B cell (primary cell): ENCODE measurements around the gene ZMYM2. TPM values are rescaled to one million over a fixed set of nuclear protein-coding genes. Genes with fewer than 3 reads are reported as not detected.
A peak's percentile ranks its signal among the peaks of the same experiment; 100 is the strongest.

Experiments
- ATAC-seq: fragments of 200-7000 bp; cut with Tn5 transposase; one replicate; pipeline ENCODE4 v1.10.0; 2021; ENCODE audit warnings: low read depth, mild to moderate bottlenecking, moderate number of reproducible peaks, moderate library complexity
- CTCF ChIA-PET: fragments of 350-600 bp; sonication (Branson Sonifier 250); formaldehyde crosslinking; loops from one replicate; lab custom pipeline; 2021; ENCODE audit warnings: antibody characterized with exemption, inconsistent platforms; lab: Charles Lee
- POLR2A ChIA-PET: fragments of 350-600 bp; sonication (Branson Sonifier 250); formaldehyde crosslinking; loops from one replicate; lab custom pipeline; 2021; ENCODE audit warnings: antibody characterized with exemption; lab: Charles Lee
- DNase-seq: peaks from one replicate; pipeline ENCODE4 v3.0.0; 2013
- H2AFZ ChIP-seq: 2 replicates; pipeline ENCODE4 v1.6.1; 2012; ENCODE audit warnings: mild to moderate bottlenecking, low read depth, low read length; ENCODE audit not compliant: insufficient read depth, poor library complexity, severe bottlenecking
- H3K27ac ChIP-seq, 2 donors: 1 replicate in 1 of 2; 2 replicates in 1 of 2; pipeline ENCODE4 v1.5.1; 2012 to 2013; ENCODE audit warnings: low read length in 2 of 2, mild to moderate bottlenecking in 2 of 2, moderate library complexity in 1 of 2
- H3K27me3 ChIP-seq, 4 experiments: fragments of 200-600 bp in 1 of 4; sonication (generic) in 1 of 4; replicated peaks in 1 of 4; 1 replicate in 2 of 4; 2 replicates in 2 of 4; pipeline versions ENCODE4 v1.6.1 to v1.7.0; 2013 to 2016; ENCODE audit warnings: low read length in 3 of 4, mild to moderate bottlenecking in 2 of 4, mixed read lengths in 1 of 4, moderate library complexity in 1 of 4; ENCODE audit not compliant: insufficient read depth in 4 of 4, control insufficient read depth in 3 of 4; ENCODE audit errors: control extremely low read depth in 1 of 4
- H3K36me3 ChIP-seq, 2 experiments: replicated peaks in 1 of 2; 1 replicate in 1 of 2; 2 replicates in 1 of 2; pipeline versions ENCODE4 v1.6.1 to v1.7.1; 2013; ENCODE audit warnings: low read length in 1 of 2; ENCODE audit not compliant: insufficient read depth in 2 of 2, control insufficient read depth in 1 of 2; ENCODE audit errors: control extremely low read depth in 1 of 2, extremely low read depth in 1 of 2
- H3K4me1 ChIP-seq, 2 donors: fragments of 200-600 bp in 1 of 2; sonication (generic) in 1 of 2; 1 replicate in 1 of 2; 2 replicates in 1 of 2; pipeline versions ENCODE4 v1.5.1 to v1.6.1; 2013 to 2017; ENCODE audit warnings: low read length in 2 of 2; ENCODE audit not compliant: control insufficient read depth in 2 of 2, insufficient read depth in 2 of 2
- H3K4me2 ChIP-seq: replicated peaks from 2 replicates; pipeline ENCODE3; 2012; ENCODE audit warnings: mild to moderate bottlenecking, low read depth, low read length; ENCODE audit not compliant: poor library complexity, severe bottlenecking
- H3K4me3 ChIP-seq, 5 experiments: fragments of 200-600 bp in 1 of 5; sonication (generic) in 1 of 5; 1 replicate in 3 of 5; 2 replicates in 2 of 5; pipeline versions ENCODE4 v1.5.1 to v1.7.0; 2011 to 2016; ENCODE audit warnings: low read length in 4 of 5, mild to moderate bottlenecking in 4 of 5, low read depth in 2 of 5, control low read depth in 1 of 5, moderate library complexity in 1 of 5; ENCODE audit not compliant: insufficient read depth in 1 of 5; ENCODE audit errors: control extremely low read depth in 1 of 5, extremely low read depth in 1 of 5
- H3K79me2 ChIP-seq: fragments of 200-600 bp; sonication (generic); one replicate; pipeline ENCODE4 v1.6.0; 2016; ENCODE audit warnings: low read length; ENCODE audit not compliant: control insufficient read depth, insufficient read depth
- H3K9ac ChIP-seq: fragments of 200-600 bp; sonication (generic); 2 replicates; pipeline ENCODE4 v1.6.1; 2017; ENCODE audit warnings: mild to moderate bottlenecking, low read length, moderate library complexity
- H3K9me3 ChIP-seq, 3 donors: one replicate each; pipeline versions ENCODE4 v1.6.1 to v1.7.1; 2013; ENCODE audit warnings: low read length in 2 of 3; ENCODE audit not compliant: control insufficient read depth in 2 of 3, insufficient read depth in 1 of 3; ENCODE audit errors: control extremely low read depth in 1 of 3
- H4K20me1 ChIP-seq: 2 replicates; pipeline ENCODE4 v1.6.0; 2012; ENCODE audit warnings: mild to moderate bottlenecking, low read length; ENCODE audit not compliant: insufficient read depth, control insufficient read depth, poor library complexity, severe bottlenecking
- H3K27ac Mint-ChIP-seq: one replicate; pipeline ENCODE4 v1.8.0; 2021; ENCODE audit warnings: mixed read lengths
- H3K27me3 Mint-ChIP-seq: one replicate; pipeline ENCODE4 v1.8.0; 2021; ENCODE audit warnings: mixed read lengths
- H3K4me1 Mint-ChIP-seq: one replicate; pipeline ENCODE4 v1.8.0; 2021; ENCODE audit warnings: mixed read lengths
- H3K4me3 Mint-ChIP-seq: one replicate; pipeline ENCODE4 v1.8.0; 2021; ENCODE audit warnings: mixed read lengths
- H3K9me3 Mint-ChIP-seq: one replicate; pipeline ENCODE4 v1.8.0; 2022; ENCODE audit warnings: mixed read lengths; ENCODE audit not compliant: insufficient read depth
- EZH2 ChIP-seq: IDR thresholded peaks from 2 replicates; pipeline ENCODE4 v1.6.1; 2012; ENCODE audit warnings: borderline replicate concordance, low read depth, mild to moderate bottlenecking, moderate library complexity, low read length; ENCODE audit not compliant: insufficient read depth, poor library complexity, severe bottlenecking
- WGBS: methylation state at CpG from one replicate; pipeline ENCODE4 v1.1.5; 2013; ENCODE audit warnings: missing lambda C conversion rate; ENCODE audit not compliant: insufficient coverage; 5-methylcytosine and 5-hydroxymethylcytosine counted together
- intact Hi-C: fragments of 100-400 bp; cut with micrococcal nuclease; formaldehyde crosslinking; loops from one replicate; pipeline ENCODE4 v1.10.0; 2022
- polyA plus RNA-seq: library from polyadenylated mRNA; depleted of rRNA; stranded (reverse); fragments of >200 nt; gene quantifications from 2 replicates; pipeline ENCODE4 v1.2.3, GENCODE V29; 2012
- total RNA-seq, 2 donors: library from RNA; stranded (reverse); fragments of 120-200 nt in 1 of 2; gene quantifications; 1 replicate in 1 of 2; 2 replicates in 1 of 2; pipeline versions ENCODE4 v1.2.3 to v1.2.4, GENCODE V29; 2013 to 2022
- TF ChIP-seq, protein P1 (sequence below): fragments of 200-600 bp; IDR thresholded peaks from one replicate; pipeline ENCODE4 v1.8.0; 2022; ENCODE audit warnings: antibody characterized with exemption, mild to moderate bottlenecking

ZMYM2 gene
- total and polyA plus RNA-seq, 2 donors (not counting 1 experiment from before 2014, with no cell fraction given) = 21.7 to 131 TPM

DNA sequence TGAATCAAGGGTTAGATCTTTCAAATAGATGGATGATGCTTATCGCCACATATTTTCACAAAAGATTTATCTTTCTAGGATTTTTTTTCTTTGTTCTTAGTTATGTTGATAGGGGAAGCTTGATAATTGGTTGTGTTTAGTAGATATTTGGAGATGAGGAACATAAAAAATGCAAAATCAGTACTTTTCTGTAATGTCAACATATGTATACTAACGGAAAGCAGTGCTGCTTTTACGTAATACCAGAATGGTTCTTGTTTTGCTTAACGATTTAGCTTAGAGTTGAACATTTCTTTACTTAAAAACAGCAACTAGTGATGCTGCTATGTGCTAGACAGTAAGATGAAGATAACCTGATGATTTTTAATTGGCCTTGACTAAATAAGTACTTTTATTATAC is 3.0 kb downstream of the ZMYM2 start:
- H3K79me2 ChIP-seq = peaks cover 54% of the 10 kb centered on the region
- H3K4me1 ChIP-seq = peaks cover 8 to 15% of the 10 kb centered on the region in 2 donors
- no peak for TF ChIP-seq EZH2
- TF ChIP-seq, protein P1, sequence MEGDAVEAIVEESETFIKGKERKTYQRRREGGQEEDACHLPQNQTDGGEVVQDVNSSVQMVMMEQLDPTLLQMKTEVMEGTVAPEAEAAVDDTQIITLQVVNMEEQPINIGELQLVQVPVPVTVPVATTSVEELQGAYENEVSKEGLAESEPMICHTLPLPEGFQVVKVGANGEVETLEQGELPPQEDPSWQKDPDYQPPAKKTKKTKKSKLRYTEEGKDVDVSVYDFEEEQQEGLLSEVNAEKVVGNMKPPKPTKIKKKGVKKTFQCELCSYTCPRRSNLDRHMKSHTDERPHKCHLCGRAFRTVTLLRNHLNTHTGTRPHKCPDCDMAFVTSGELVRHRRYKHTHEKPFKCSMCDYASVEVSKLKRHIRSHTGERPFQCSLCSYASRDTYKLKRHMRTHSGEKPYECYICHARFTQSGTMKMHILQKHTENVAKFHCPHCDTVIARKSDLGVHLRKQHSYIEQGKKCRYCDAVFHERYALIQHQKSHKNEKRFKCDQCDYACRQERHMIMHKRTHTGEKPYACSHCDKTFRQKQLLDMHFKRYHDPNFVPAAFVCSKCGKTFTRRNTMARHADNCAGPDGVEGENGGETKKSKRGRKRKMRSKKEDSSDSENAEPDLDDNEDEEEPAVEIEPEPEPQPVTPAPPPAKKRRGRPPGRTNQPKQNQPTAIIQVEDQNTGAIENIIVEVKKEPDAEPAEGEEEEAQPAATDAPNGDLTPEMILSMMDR = no peak
- H3K9ac ChIP-seq = no peak overlapping the region
- Mint-ChIP-seq H3K9me3 (no peaks in the 10 kb centered on the region), H3K27me3 (no peaks in the 10 kb centered on the region), H3K27ac (peak overlapping the region; percentile 3), H3K4me3 (no peak overlapping the region), H3K4me1 (peaks cover 35% of the 10 kb centered on the region)
- CTCF ChIA-PET = interaction anchor here (0.6 to 1.4 kb wide), 5 partner anchors 11 to 330 kb away, joined by 3 to 5 read pairs (median 4); no protein-coding TSS in a partner anchor
- no peak overlapping the region for H2AFZ ChIP-seq
- H3K4me3 ChIP-seq = no peak overlapping the region
- peaks cover 5 to 7% of the 10 kb centered on the region in 2 experiments for H3K36me3 ChIP-seq
- intact Hi-C loops = no loop called here
- DNase-seq (no peak), ATAC-seq (no peak)
- peaks cover 24% of the 10 kb centered on the region for H4K20me1 ChIP-seq
- WGBS = no CpG with 5 or more reads among the region's 4 CpGs
- no peak overlapping the region for H3K4me2 ChIP-seq
- H3K27me3 ChIP-seq = no peaks in the 10 kb centered on the region
- POLR2A ChIA-PET = interaction anchor here (0.6 kb wide), 1 partner anchor 99 kb away, joined by 5 read pairs; no protein-coding TSS in a partner anchor
- no peak overlapping the region for H3K27ac ChIP-seq
- no peaks in the 10 kb centered on the region for H3K9me3 ChIP-seq

DNA sequence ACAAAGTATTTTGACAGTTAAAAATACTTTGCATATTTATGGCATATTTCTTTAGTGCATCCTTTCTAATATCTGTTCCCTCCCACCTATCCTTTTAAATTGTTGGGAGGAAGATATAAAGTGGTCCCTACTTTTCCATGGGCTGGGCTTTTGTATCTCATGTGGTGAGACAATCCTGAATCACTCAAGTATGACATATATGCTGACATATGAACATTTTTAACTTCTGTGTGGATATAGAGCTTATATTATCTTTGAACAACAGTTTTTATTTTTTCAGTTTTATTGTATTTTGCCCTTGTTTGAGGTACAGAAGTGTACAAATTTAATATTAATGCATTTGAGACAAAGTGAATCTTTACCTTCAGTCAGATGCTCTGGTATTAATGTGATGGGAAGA is 3.4 kb downstream of the ZMYM2 start:
- no peak overlapping the region for H3K4me3 ChIP-seq
- Mint-ChIP-seq H3K4me3 (no peak overlapping the region), H3K27me3 (no peaks in the 10 kb centered on the region), H3K4me1 (peaks cover 35% of the 10 kb centered on the region), H3K27ac (no peak overlapping the region), H3K9me3 (no peaks in the 10 kb centered on the region)
- peaks cover 5 to 7% of the 10 kb centered on the region in 2 experiments for H3K36me3 ChIP-seq
- ATAC-seq = no peak
- H3K9ac ChIP-seq = no peak overlapping the region
- H3K27me3 ChIP-seq = no peaks in the 10 kb centered on the region
- no peak overlapping the region for H3K27ac ChIP-seq
- no peak overlapping the region for H2AFZ ChIP-seq
- intact Hi-C loops = no loop called here
- ChIA-PET CTCF (interaction anchor here (0.6 to 1.4 kb wide), 4 partner anchors 12 to 36 kb away, joined by 3 to 5 read pairs (median 4); no protein-coding TSS in a partner anchor), POLR2A (no interaction called here)
- peaks cover 58% of the 10 kb centered on the region for H3K79me2 ChIP-seq
- H4K20me1 ChIP-seq = peaks cover 28% of the 10 kb centered on the region
- no peaks in the 10 kb centered on the region for H3K9me3 ChIP-seq
- TF ChIP-seq, protein P1 = no peak
- TF ChIP-seq EZH2 = no peak
- peaks cover 8 to 15% of the 10 kb centered on the region in 2 donors for H3K4me1 ChIP-seq
- H3K4me2 ChIP-seq = no peak overlapping the region
- DNase-seq = no peak
